PC-9 (cell line): ENCODE measurements around the gene MYRIP. TPM values are rescaled to one million over a fixed set of nuclear protein-coding genes. Genes with fewer than 3 reads are reported as not detected.

Experiments used
- BruUV-seq: library from RNA; stranded (reverse); fragments of 400-500 nt; replicated peaks from 2 replicates; lab custom pipeline; 2021; lab: Mats Ljungman, UMichigan
- CTCF ChIA-PET: fragments of 300-600 bp; sonication (Branson Sonifier 250); formaldehyde crosslinking; loops from one replicate; lab custom pipeline; 2022; ENCODE audit warnings: antibody characterized with exemption; lab: Charles Lee
- POLR2A ChIA-PET: fragments of 300-600 bp; sonication (Branson Sonifier 250); formaldehyde crosslinking; loops from one replicate; lab custom pipeline; 2022; ENCODE audit warnings: antibody characterized with exemption; ENCODE audit not compliant: unreplicated experiment; lab: Charles Lee
- DNase-seq, 2 experiments: peaks; one replicate each; pipeline versions ENCODE4 v3.0.0 to v3.0.0-alpha.2; 2015 to 2022; ENCODE audit warnings: mixed read lengths in 1 of 2
- H2AFZ ChIP-seq: fragments of 200-600 bp; sonication (generic); 2 replicates; pipeline ENCODE4 v1.8.1; 2017; ENCODE audit warnings: antibody characterized with exemption
- H3F3A ChIP-seq: fragments of 200-600 bp; sonication (generic); 2 replicates; pipeline ENCODE4 v1.8.1; 2017; ENCODE audit warnings: antibody characterized with exemption, mild to moderate bottlenecking, low read depth; ENCODE audit not compliant: insufficient read depth
- H3K27ac ChIP-seq: fragments of 200-600 bp; sonication (generic); 2 replicates; pipeline ENCODE4 v1.6.1; 2016; ENCODE audit warnings: mixed run types
- H3K27me3 ChIP-seq: fragments of 200-600 bp; sonication (generic); 2 replicates; pipeline ENCODE4 v1.6.1; 2016; ENCODE audit warnings: low read depth, mixed run types; ENCODE audit not compliant: insufficient read depth
- H3K36me3 ChIP-seq: fragments of 200-600 bp; sonication (generic); 2 replicates; pipeline ENCODE4 v1.6.1; 2016; ENCODE audit warnings: low read depth, mixed run types
- H3K4me1 ChIP-seq: fragments of 200-600 bp; sonication (generic); replicated peaks from 2 replicates; pipeline ENCODE4 v1.6.1; 2016; ENCODE audit warnings: mixed run types; ENCODE audit not compliant: insufficient read depth
- H3K4me2 ChIP-seq: fragments of 200-600 bp; sonication (generic); 2 replicates; pipeline ENCODE4 v1.6.1; 2017; ENCODE audit warnings: mixed run types
- H3K4me3 ChIP-seq: fragments of 200-600 bp; sonication (generic); 2 replicates; pipeline ENCODE4 v1.6.1; 2016; ENCODE audit warnings: mixed run types
- H3K79me2 ChIP-seq: fragments of 200-600 bp; sonication (generic); 2 replicates; pipeline ENCODE4 v1.6.1; 2017; ENCODE audit warnings: low read depth, mixed run types
- H3K9me2 ChIP-seq: fragments of 200-600 bp; sonication (generic); 2 replicates; pipeline ENCODE4 v1.8.1; 2017; ENCODE audit warnings: mild to moderate bottlenecking; ENCODE audit not compliant: insufficient read depth
- H3K9me3 ChIP-seq: fragments of 200-600 bp; sonication (generic); 2 replicates; pipeline ENCODE4 v1.8.1; 2016; ENCODE audit warnings: low read depth; ENCODE audit not compliant: insufficient read depth
- H4K20me1 ChIP-seq: fragments of 200-600 bp; sonication (generic); 2 replicates; pipeline ENCODE4 v1.8.1; 2017; ENCODE audit not compliant: insufficient read depth
- EZH2 ChIP-seq: fragments of 200-600 bp; sonication (generic); IDR thresholded peaks from 2 replicates; pipeline ENCODE4 v1.8.0; 2017; ENCODE audit warnings: antibody characterized with exemption, low read depth
- intact Hi-C: fragments of 100-400 bp; cut with micrococcal nuclease; formaldehyde crosslinking; loops from one replicate; pipeline ENCODE4 v1.10.0; 2022; ENCODE audit not compliant: unreplicated experiment
- total RNA-seq: library from RNA; stranded (reverse); gene quantifications from 2 replicates; pipeline ENCODE4 v1.2.3, GENCODE V29; 2021
- TF ChIP-seq, protein P1 (sequence below): fragments of 200-600 bp; sonication (generic); conservative IDR thresholded peaks from 2 replicates; pipeline ENCODE4 v1.6.1; 2017; ENCODE audit warnings: mixed run types, antibody characterized with exemption, mild to moderate bottlenecking, moderate library complexity

MYRIP gene
- total RNA-seq, 1 experiment from 2014 or later, result not detected

- Histone ChIP-seq H3K4me1 (no peaks in the 10 kb centered on the region), H4K20me1 (no peaks in the 10 kb centered on the region), H2AFZ (no peak overlapping the region), H3K4me2 (no peak overlapping the region), H3K27ac (no peak overlapping the region), H3F3A (no peaks in the 10 kb centered on the region), H3K27me3 (no peaks in the 10 kb centered on the region), H3K36me3 (no peaks in the 10 kb centered on the region), H3K9me3 (no peaks in the 10 kb centered on the region), H3K4me3 (no peak overlapping the region), H3K79me2 (no peaks in the 10 kb centered on the region), H3K9me2 (no peaks in the 10 kb centered on the region)
- ChIA-PET POLR2A (interaction anchor here (0.5 to 0.6 kb wide), 2 partner anchors 71 to 112 kb away, joined by 3 read pairs; no protein-coding TSS in a partner anchor), CTCF (interaction anchor here (0.5 to 1.4 kb wide), 6 partner anchors 12 to 777 kb away, joined by 3 to 6 read pairs (median 4); partner anchors contain the start of gene EIF1B)
- DNase-seq, result peak; percentile 39 to 56
- TF ChIP-seq, protein P1, sequence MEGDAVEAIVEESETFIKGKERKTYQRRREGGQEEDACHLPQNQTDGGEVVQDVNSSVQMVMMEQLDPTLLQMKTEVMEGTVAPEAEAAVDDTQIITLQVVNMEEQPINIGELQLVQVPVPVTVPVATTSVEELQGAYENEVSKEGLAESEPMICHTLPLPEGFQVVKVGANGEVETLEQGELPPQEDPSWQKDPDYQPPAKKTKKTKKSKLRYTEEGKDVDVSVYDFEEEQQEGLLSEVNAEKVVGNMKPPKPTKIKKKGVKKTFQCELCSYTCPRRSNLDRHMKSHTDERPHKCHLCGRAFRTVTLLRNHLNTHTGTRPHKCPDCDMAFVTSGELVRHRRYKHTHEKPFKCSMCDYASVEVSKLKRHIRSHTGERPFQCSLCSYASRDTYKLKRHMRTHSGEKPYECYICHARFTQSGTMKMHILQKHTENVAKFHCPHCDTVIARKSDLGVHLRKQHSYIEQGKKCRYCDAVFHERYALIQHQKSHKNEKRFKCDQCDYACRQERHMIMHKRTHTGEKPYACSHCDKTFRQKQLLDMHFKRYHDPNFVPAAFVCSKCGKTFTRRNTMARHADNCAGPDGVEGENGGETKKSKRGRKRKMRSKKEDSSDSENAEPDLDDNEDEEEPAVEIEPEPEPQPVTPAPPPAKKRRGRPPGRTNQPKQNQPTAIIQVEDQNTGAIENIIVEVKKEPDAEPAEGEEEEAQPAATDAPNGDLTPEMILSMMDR, result peak; percentile 87
- no peak for TF ChIP-seq EZH2
- no TSS peak for BruUV-seq
- intact Hi-C loops, result loop anchor here (1.0 to 10.0 kb wide), 3 partner anchors 117 to 1683 kb away; partner anchors contain the start of gene EIF1B
These were observed 382.5 kb downstream of the MYRIP start for GRCh38 chr3:40191850-40192448.

DNA sequence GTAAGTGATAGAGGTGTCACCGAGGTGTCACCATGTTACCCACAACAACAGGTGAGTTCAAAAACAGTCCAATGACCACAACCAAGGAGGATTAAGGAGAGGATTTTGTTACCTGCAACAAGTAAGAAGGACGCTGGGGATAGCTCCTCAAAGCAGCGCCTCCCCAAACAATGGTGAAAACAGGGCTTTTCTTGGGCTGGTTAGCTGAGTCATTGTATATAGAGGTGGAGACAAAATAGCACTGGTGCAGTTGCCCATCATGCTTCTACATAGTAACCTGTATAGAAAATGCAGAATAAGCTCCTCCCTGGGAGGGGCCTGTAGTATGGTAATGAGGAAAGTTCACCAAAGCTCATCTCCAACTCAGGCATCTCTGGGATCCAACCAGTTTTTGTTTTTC is 383.2 kb downstream of the MYRIP start:
- Histone ChIP-seq H3K9me2 (no peaks in the 10 kb centered on the region), H3F3A (no peaks in the 10 kb centered on the region), H3K36me3 (no peaks in the 10 kb centered on the region), H3K4me3 (no peak overlapping the region), H3K4me2 (no peak overlapping the region), H4K20me1 (no peaks in the 10 kb centered on the region), H2AFZ (no peak overlapping the region), H3K27ac (no peak overlapping the region), H3K4me1 (no peaks in the 10 kb centered on the region), H3K79me2 (no peaks in the 10 kb centered on the region), H3K27me3 (no peaks in the 10 kb centered on the region), H3K9me3 (no peaks in the 10 kb centered on the region)
- TF ChIP-seq, protein P1, result no peak
- no peak for TF ChIP-seq EZH2
- intact Hi-C loops, result loop anchor here (1.0 to 10.0 kb wide), 3 partner anchors 117 to 1682 kb away; partner anchors contain the start of gene EIF1B
- POLR2A ChIA-PET, result interaction anchor here (0.6 kb wide), 1 partner anchor 72 kb away, joined by 3 read pairs; no protein-coding TSS in a partner anchor
- no TSS peak for BruUV-seq
- peak in 1 of 2 experiments; percentile 13 for DNase-seq
- CTCF ChIA-PET, result interaction anchor here (0.6 to 1.4 kb wide), 3 partner anchors 116 to 1936 kb away, joined by 3 to 6 read pairs (median 4); partner anchors contain the start of gene EIF1B

- Histone ChIP-seq H2AFZ (no peak overlapping the region), H3K27ac (no peak overlapping the region), H3K9me3 (no peaks in the 10 kb centered on the region), H3K4me3 (no peak overlapping the region), H4K20me1 (no peaks in the 10 kb centered on the region), H3K27me3 (no peaks in the 10 kb centered on the region), H3K36me3 (no peaks in the 10 kb centered on the region), H3F3A (no peaks in the 10 kb centered on the region), H3K79me2 (no peaks in the 10 kb centered on the region), H3K4me2 (no peak overlapping the region), H3K9me2 (no peaks in the 10 kb centered on the region), H3K4me1 (no peaks in the 10 kb centered on the region)
- intact Hi-C loops, result loop anchor here (10.0 kb wide), 1 partner anchor 1678 kb away; no protein-coding TSS in a partner anchor
- no peak for DNase-seq
- CTCF ChIA-PET, result no interaction called here
- no TSS peak for BruUV-seq
- TF ChIP-seq EZH2, result no peak
- TF ChIP-seq, protein P1, result no peak
- POLR2A ChIA-PET, result no interaction called here
These were observed 387.6 kb downstream of the MYRIP start for GRCh38 chr3:40196966-40197365.
